B cell (primary cell): ENCODE data around the gene EIF4A2. TPM values are rescaled to one million over a fixed set of nuclear protein-coding genes. Genes with fewer than 3 reads are reported as not detected.

Experiments used
- ATAC-seq: fragments of 200-7000 bp; cut with Tn5 transposase; one replicate; pipeline ENCODE4 v1.10.0; 2021; ENCODE audit warnings: low read depth, mild to moderate bottlenecking, moderate number of reproducible peaks, moderate library complexity
- CTCF ChIA-PET: fragments of 350-600 bp; sonication (Branson Sonifier 250); formaldehyde crosslinking; loops from one replicate; lab custom pipeline; 2021; ENCODE audit warnings: antibody characterized with exemption, inconsistent platforms; lab: Charles Lee
- POLR2A ChIA-PET: fragments of 350-600 bp; sonication (Branson Sonifier 250); formaldehyde crosslinking; loops from one replicate; lab custom pipeline; 2021; ENCODE audit warnings: antibody characterized with exemption; lab: Charles Lee
- DNase-seq: peaks from one replicate; pipeline ENCODE4 v3.0.0; 2013
- H2AFZ ChIP-seq: 2 replicates; pipeline ENCODE4 v1.6.1; 2012; ENCODE audit warnings: mild to moderate bottlenecking, low read depth, low read length; ENCODE audit not compliant: insufficient read depth, poor library complexity, severe bottlenecking
- H3K27ac ChIP-seq, 2 donors: 1 replicate in 1 of 2; 2 replicates in 1 of 2; pipeline ENCODE4 v1.5.1; 2012 to 2013; ENCODE audit warnings: low read length in 2 of 2, mild to moderate bottlenecking in 2 of 2, moderate library complexity in 1 of 2
- H3K27me3 ChIP-seq, 4 experiments: fragments of 200-600 bp in 1 of 4; sonication (generic) in 1 of 4; replicated peaks in 1 of 4; 1 replicate in 2 of 4; 2 replicates in 2 of 4; pipeline versions ENCODE4 v1.6.1 to v1.7.0; 2013 to 2016; ENCODE audit warnings: low read length in 3 of 4, mild to moderate bottlenecking in 2 of 4, mixed read lengths in 1 of 4, moderate library complexity in 1 of 4; ENCODE audit not compliant: insufficient read depth in 4 of 4, control insufficient read depth in 3 of 4; ENCODE audit errors: control extremely low read depth in 1 of 4
- H3K36me3 ChIP-seq, 2 experiments: replicated peaks in 1 of 2; 1 replicate in 1 of 2; 2 replicates in 1 of 2; pipeline versions ENCODE4 v1.6.1 to v1.7.1; 2013; ENCODE audit warnings: low read length in 1 of 2; ENCODE audit not compliant: insufficient read depth in 2 of 2, control insufficient read depth in 1 of 2; ENCODE audit errors: control extremely low read depth in 1 of 2, extremely low read depth in 1 of 2
- H3K4me1 ChIP-seq, 2 donors: fragments of 200-600 bp in 1 of 2; sonication (generic) in 1 of 2; 1 replicate in 1 of 2; 2 replicates in 1 of 2; pipeline versions ENCODE4 v1.5.1 to v1.6.1; 2013 to 2017; ENCODE audit warnings: low read length in 2 of 2; ENCODE audit not compliant: control insufficient read depth in 2 of 2, insufficient read depth in 2 of 2
- H3K4me2 ChIP-seq: replicated peaks from 2 replicates; pipeline ENCODE3; 2012; ENCODE audit warnings: mild to moderate bottlenecking, low read depth, low read length; ENCODE audit not compliant: poor library complexity, severe bottlenecking
- H3K4me3 ChIP-seq, 5 experiments: fragments of 200-600 bp in 1 of 5; sonication (generic) in 1 of 5; 1 replicate in 3 of 5; 2 replicates in 2 of 5; pipeline versions ENCODE4 v1.5.1 to v1.7.0; 2011 to 2016; ENCODE audit warnings: low read length in 4 of 5, mild to moderate bottlenecking in 4 of 5, low read depth in 2 of 5, control low read depth in 1 of 5, moderate library complexity in 1 of 5; ENCODE audit not compliant: insufficient read depth in 1 of 5; ENCODE audit errors: control extremely low read depth in 1 of 5, extremely low read depth in 1 of 5
- H3K79me2 ChIP-seq: fragments of 200-600 bp; sonication (generic); one replicate; pipeline ENCODE4 v1.6.0; 2016; ENCODE audit warnings: low read length; ENCODE audit not compliant: control insufficient read depth, insufficient read depth
- H3K9ac ChIP-seq: fragments of 200-600 bp; sonication (generic); 2 replicates; pipeline ENCODE4 v1.6.1; 2017; ENCODE audit warnings: mild to moderate bottlenecking, low read length, moderate library complexity
- H3K9me3 ChIP-seq, 3 donors: one replicate each; pipeline versions ENCODE4 v1.6.1 to v1.7.1; 2013; ENCODE audit warnings: low read length in 2 of 3; ENCODE audit not compliant: control insufficient read depth in 2 of 3, insufficient read depth in 1 of 3; ENCODE audit errors: control extremely low read depth in 1 of 3
- H4K20me1 ChIP-seq: 2 replicates; pipeline ENCODE4 v1.6.0; 2012; ENCODE audit warnings: mild to moderate bottlenecking, low read length; ENCODE audit not compliant: insufficient read depth, control insufficient read depth, poor library complexity, severe bottlenecking
- H3K27ac Mint-ChIP-seq: one replicate; pipeline ENCODE4 v1.8.0; 2021; ENCODE audit warnings: mixed read lengths
- H3K27me3 Mint-ChIP-seq: one replicate; pipeline ENCODE4 v1.8.0; 2021; ENCODE audit warnings: mixed read lengths
- H3K4me1 Mint-ChIP-seq: one replicate; pipeline ENCODE4 v1.8.0; 2021; ENCODE audit warnings: mixed read lengths
- H3K4me3 Mint-ChIP-seq: one replicate; pipeline ENCODE4 v1.8.0; 2021; ENCODE audit warnings: mixed read lengths
- H3K9me3 Mint-ChIP-seq: one replicate; pipeline ENCODE4 v1.8.0; 2022; ENCODE audit warnings: mixed read lengths; ENCODE audit not compliant: insufficient read depth
- CTCF ChIP-seq: fragments of 200-600 bp; IDR thresholded peaks from one replicate; pipeline ENCODE4 v1.8.0; 2022; ENCODE audit warnings: antibody characterized with exemption, mild to moderate bottlenecking
- EZH2 ChIP-seq: IDR thresholded peaks from 2 replicates; pipeline ENCODE4 v1.6.1; 2012; ENCODE audit warnings: borderline replicate concordance, low read depth, mild to moderate bottlenecking, moderate library complexity, low read length; ENCODE audit not compliant: insufficient read depth, poor library complexity, severe bottlenecking
- WGBS: methylation state at CpG from one replicate; pipeline ENCODE4 v1.1.5; 2013; ENCODE audit warnings: missing lambda C conversion rate; ENCODE audit not compliant: insufficient coverage; 5-methylcytosine and 5-hydroxymethylcytosine counted together
- intact Hi-C: fragments of 100-400 bp; cut with micrococcal nuclease; formaldehyde crosslinking; loops from one replicate; pipeline ENCODE4 v1.10.0; 2022
- polyA plus RNA-seq: library from polyadenylated mRNA; depleted of rRNA; stranded (reverse); fragments of >200 nt; gene quantifications from 2 replicates; pipeline ENCODE4 v1.2.3, GENCODE V29; 2012
- total RNA-seq, 2 donors: library from RNA; stranded (reverse); fragments of 120-200 nt in 1 of 2; gene quantifications; 1 replicate in 1 of 2; 2 replicates in 1 of 2; pipeline versions ENCODE4 v1.2.3 to v1.2.4, GENCODE V29; 2013 to 2022

The EIF4A2 gene
- total and polyA plus RNA-seq, 2 donors (not counting 1 experiment from before 2014, with no cell fraction given) = 506 to 547 TPM

DNA sequence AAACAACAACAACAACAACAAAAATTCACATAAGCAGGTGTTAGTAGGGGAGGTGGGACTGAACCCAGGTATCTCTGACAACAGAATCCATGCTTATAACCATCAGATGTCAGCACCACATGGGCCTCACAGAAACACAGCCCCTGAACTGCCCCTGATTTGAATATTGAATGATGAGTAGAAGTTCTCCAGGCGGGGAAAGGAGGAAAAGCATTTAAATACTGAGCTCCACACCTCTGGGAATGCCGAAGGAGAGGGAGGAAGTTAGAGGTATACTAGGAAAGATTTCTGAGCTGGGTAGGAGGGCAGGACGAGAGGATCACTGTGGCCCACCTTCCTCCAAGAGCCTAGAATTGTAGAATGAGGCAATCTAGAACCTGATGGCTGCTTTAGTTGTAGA, 31.9 kb upstream of the EIF4A2 start:
- H3K9me3 Mint-ChIP-seq = no peaks in the 10 kb centered on the region

DNA sequence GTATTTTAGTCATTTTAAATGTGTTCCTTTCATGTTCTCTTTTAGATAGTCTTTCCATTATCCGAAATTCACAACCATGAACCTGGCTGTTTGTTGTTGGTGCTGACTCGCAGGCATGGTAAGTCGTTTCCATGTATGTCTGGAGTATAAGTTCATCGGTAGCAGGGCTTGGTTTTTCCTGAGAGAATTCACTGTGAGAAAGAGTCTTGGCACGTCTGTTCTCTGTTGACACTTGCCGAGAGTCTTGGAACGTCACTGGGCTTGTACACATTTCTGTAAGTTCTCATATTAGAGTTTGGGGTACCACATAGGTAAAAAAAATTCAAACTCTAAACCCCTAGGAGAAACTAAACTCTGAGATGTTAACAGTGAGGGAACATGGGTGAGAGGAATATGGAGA, 29.4 kb upstream of the EIF4A2 start:
- intact Hi-C loops = no loop called here
- H3K27me3 Mint-ChIP-seq = peaks cover 15% of the 10 kb centered on the region
- Histone ChIP-seq H3K36me3 (no peaks in the 10 kb centered on the region), H3K4me2 (no peak overlapping the region), H3K79me2 (no peaks in the 10 kb centered on the region), H3K4me1 (no peaks in the 10 kb centered on the region), H3K27me3 (no peaks in the 10 kb centered on the region), H2AFZ (no peak overlapping the region), H3K4me3 (no peak overlapping the region), H3K9me3 (no peaks in the 10 kb centered on the region), H3K9ac (no peak overlapping the region), H3K27ac (no peak overlapping the region), H4K20me1 (no peaks in the 10 kb centered on the region)
- no peaks in the 10 kb centered on the region for H3K9me3 Mint-ChIP-seq
- ATAC-seq = no peak
- DNase-seq = no peak
- WGBS = 75% methylated on average over 4 of the region's 7 CpGs
- ChIA-PET CTCF (interaction anchor here (1.8 kb wide), 1 partner anchor 137 kb away, joined by 6 read pairs; no protein-coding TSS in a partner anchor), POLR2A (no interaction called here)
- H3K4me1 Mint-ChIP-seq = peaks cover 5% of the 10 kb centered on the region
- no peak overlapping the region for H3K27ac Mint-ChIP-seq
- no peak for TF ChIP-seq CTCF
- TF ChIP-seq EZH2 = no peak
- no peak overlapping the region for H3K4me3 Mint-ChIP-seq

More for the DNA sequence above, 31.9 kb upstream of the EIF4A2 start:
- no peak overlapping the region for H3K27ac Mint-ChIP-seq
- peaks cover 5% of the 10 kb centered on the region for H3K4me1 Mint-ChIP-seq
- Histone ChIP-seq H3K79me2 (no peaks in the 10 kb centered on the region), H3K36me3 (no peaks in the 10 kb centered on the region), H2AFZ (no peak overlapping the region), H3K9ac (no peak overlapping the region), H3K4me1 (no peaks in the 10 kb centered on the region), H4K20me1 (no peaks in the 10 kb centered on the region), H3K4me2 (no peak overlapping the region), H3K27me3 (no peaks in the 10 kb centered on the region), H3K27ac (no peak overlapping the region), H3K4me3 (no peak overlapping the region), H3K9me3 (no peaks in the 10 kb centered on the region)
- 86% methylated on average over 3 of the region's 3 CpGs for WGBS
- no peak for ATAC-seq
- no peak overlapping the region for H3K4me3 Mint-ChIP-seq
- CTCF ChIA-PET = interaction anchor here (2.9 kb wide), 1 partner anchor 136 kb away, joined by 15 read pairs; no protein-coding TSS in a partner anchor
- TF ChIP-seq EZH2 (no peak), CTCF (no peak)
- POLR2A ChIA-PET = no interaction called here
- DNase-seq = no peak
- peaks cover 9% of the 10 kb centered on the region for H3K27me3 Mint-ChIP-seq
- intact Hi-C loops = no loop called here
